ENCODE results near the gene MTIF3. TPM values are rescaled to one million over a fixed set of nuclear protein-coding genes. Genes with fewer than 3 reads are reported as not detected.

MTIF3 gene
- polyA plus RNA-seq, 1 donor from 2014 or later, result 66.5 TPM

- no peaks in the 10 kb centered on the region for H3F3A ChIP-seq (ENCODE audit: insufficient read depth, low read length, poor library complexity, severe bottlenecking)
- no peaks in the 10 kb centered on the region for H3K79me2 ChIP-seq (replicated peaks; ENCODE audit: insufficient read depth, low read length)
- H3K9ac ChIP-seq (ENCODE audit: low read length), result no peak overlapping the region
- H3K36me3 ChIP-seq (ENCODE audit: insufficient read depth, low read length), result no peaks in the 10 kb centered on the region
- no peak overlapping the region for H3K4me2 ChIP-seq (ENCODE audit: low read length)
- no peak overlapping the region for H2AFZ ChIP-seq (ENCODE audit: low read depth, low read length)
- no peaks in the 10 kb centered on the region for H3K27me3 ChIP-seq (ENCODE audit: insufficient read depth, low read depth, low read length)
- no peak overlapping the region for H3K4me3 ChIP-seq (ENCODE audit: low read length)
- no peak for TF ChIP-seq EZH2 (IDR thresholded peaks at IDR 0.05; ENCODE audit: borderline replicate concordance, insufficient read depth, low read length, poor library complexity, severe bottlenecking)
- no peaks in the 10 kb centered on the region for H4K20me1 ChIP-seq (ENCODE audit: insufficient read depth)
- H3K9me2 ChIP-seq (ENCODE audit: insufficient read depth, low read length), result no peaks in the 10 kb centered on the region
- H3K27ac ChIP-seq (ENCODE audit: low read length), result no peak overlapping the region
- H3K9me3 ChIP-seq (ENCODE audit: low read length), result no peaks in the 10 kb centered on the region
Observed at GRCh38 chr13:27496536-27497273, 46.3 kb upstream of the MTIF3 start.

- no peaks in the 10 kb centered on the region for H3K9me2 ChIP-seq (ENCODE audit: insufficient read depth, low read length)
- TF ChIP-seq SMC3 (conservative IDR thresholded peaks at IDR 0.05; ENCODE audit: poor library complexity) (no peak), RAD21 (conservative IDR thresholded peaks at IDR 0.05) (no peak), POLR2AphosphoS5 (IDR thresholded peaks at IDR 0.05) (no peak), EP300 (conservative IDR thresholded peaks at IDR 0.05; ENCODE audit: poor library complexity, severe bottlenecking) (no peak), TAF1 (IDR thresholded peaks at IDR 0.05; ENCODE audit: low read depth) (no peak), CTCF (IDR thresholded peaks at IDR 0.05; ENCODE audit: poor library complexity, severe bottlenecking) (no peak), EZH2 (IDR thresholded peaks at IDR 0.05; ENCODE audit: borderline replicate concordance, insufficient read depth, low read length, poor library complexity, severe bottlenecking) (no peak), REST (IDR thresholded peaks at IDR 0.05; ENCODE audit: borderline replicate concordance) (no peak), MXI1 (conservative IDR thresholded peaks at IDR 0.05; ENCODE audit: poor library complexity, severe bottlenecking) (no peak)
- H3K27ac ChIP-seq (ENCODE audit: low read length), result no peak overlapping the region
- no peaks in the 10 kb centered on the region for H3K27me3 ChIP-seq (ENCODE audit: insufficient read depth, low read depth, low read length)
- H3K4me3 ChIP-seq (ENCODE audit: low read length), result no peak overlapping the region
- H3K9ac ChIP-seq (ENCODE audit: low read length), result no peak overlapping the region
- H3K4me2 ChIP-seq (ENCODE audit: low read length), result no peak overlapping the region
- no peaks in the 10 kb centered on the region for H3K9me3 ChIP-seq (ENCODE audit: low read length)
- no peaks in the 10 kb centered on the region for H3K36me3 ChIP-seq (ENCODE audit: insufficient read depth, low read length)
- no peak overlapping the region for H2AFZ ChIP-seq (ENCODE audit: low read depth, low read length)
- no peaks in the 10 kb centered on the region for H4K20me1 ChIP-seq (ENCODE audit: insufficient read depth)
- H3F3A ChIP-seq (ENCODE audit: insufficient read depth, low read length, poor library complexity, severe bottlenecking), result no peaks in the 10 kb centered on the region
- H3K79me2 ChIP-seq (replicated peaks; ENCODE audit: insufficient read depth, low read length), result no peaks in the 10 kb centered on the region
Observed at GRCh38 chr13:27496006-27496405, 45.6 kb upstream of the MTIF3 start.

All from neural cell (in vitro differentiated cells).